ENCODE results near the gene TUBAL3.

The TUBAL3 gene

GRCh38 chr10:5406918-5407317, 2.3 kb upstream of the TUBAL3 start:
- H3K27me3 ChIP-seq (ENCODE audit: insufficient read depth, low read length, poor library complexity, severe bottlenecking), result no peaks in the 10 kb centered on the region
- H3K9me2 ChIP-seq (replicated peaks; ENCODE audit: low read depth, low read length), result no peaks in the 10 kb centered on the region
- TF ChIP-seq EZH2phosphoT487 (IDR thresholded peaks at IDR 0.05; ENCODE audit: borderline replicate concordance) (no peak), CTCF (conservative IDR thresholded peaks at IDR 0.05; ENCODE audit: low read length) (no peak)

DNA sequence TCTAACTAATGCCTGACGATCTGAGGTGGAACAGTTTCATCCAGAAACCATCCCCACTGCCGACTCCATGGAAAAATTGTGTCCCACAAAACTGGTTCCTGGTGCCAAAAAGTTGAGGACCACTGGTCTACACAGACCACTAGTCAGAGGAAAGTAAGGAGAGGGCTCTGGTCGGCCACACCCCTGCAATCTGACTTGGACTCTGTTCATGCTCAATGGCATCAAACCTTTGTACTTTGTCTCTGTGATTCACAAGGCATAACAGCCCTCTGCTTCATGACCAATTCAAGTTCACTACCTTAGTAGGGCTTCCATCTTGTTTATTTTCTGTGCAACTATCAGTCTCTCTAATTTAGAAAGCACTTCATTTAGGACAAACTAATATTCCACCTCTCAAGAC, 1.8 kb downstream of the TUBAL3 start:
- no peak overlapping the region for H3K4me3 ChIP-seq (ENCODE audit: low read length, poor library complexity, severe bottlenecking)
- no peaks in the 10 kb centered on the region for H3K4me1 ChIP-seq (ENCODE audit: insufficient read depth, low read length, poor library complexity, severe bottlenecking)
- TF ChIP-seq EZH2phosphoT487 (IDR thresholded peaks at IDR 0.05; ENCODE audit: borderline replicate concordance), result no peak
- TF ChIP-seq CTCF (conservative IDR thresholded peaks at IDR 0.05; ENCODE audit: low read length), result no peak
- H3K9ac ChIP-seq (ENCODE audit: low read depth, low read length, poor library complexity, severe bottlenecking), result no peak overlapping the region
- H4K20me1 ChIP-seq (ENCODE audit: insufficient read depth, low read length, poor library complexity, severe bottlenecking), result no peaks in the 10 kb centered on the region
- no peaks in the 10 kb centered on the region for H3K27me3 ChIP-seq (ENCODE audit: insufficient read depth, low read length, poor library complexity, severe bottlenecking)
- H3K36me3 ChIP-seq (ENCODE audit: insufficient read depth, low read length), result no peaks in the 10 kb centered on the region
- no peak overlapping the region for H2AFZ ChIP-seq (ENCODE audit: low read length)
- no peaks in the 10 kb centered on the region for H3K9me3 ChIP-seq (ENCODE audit: insufficient read depth, low read depth, low read length)
- no peak overlapping the region for H3K4me2 ChIP-seq (ENCODE audit: low read depth, low read length, poor library complexity, severe bottlenecking)
- H3K9me2 ChIP-seq (replicated peaks; ENCODE audit: low read depth, low read length), result no peaks in the 10 kb centered on the region
- H3K79me2 ChIP-seq (ENCODE audit: insufficient read depth, low read length), result no peaks in the 10 kb centered on the region
- H3F3A ChIP-seq (ENCODE audit: low read depth), result no peaks in the 10 kb centered on the region

More at GRCh38 chr10:5406918-5407317, 2.3 kb upstream of the TUBAL3 start:
- Histone ChIP-seq H3K79me2 (ENCODE audit: insufficient read depth, low read length) (no peaks in the 10 kb centered on the region), H3K4me3 (ENCODE audit: low read length, poor library complexity, severe bottlenecking) (no peak overlapping the region), H3K4me1 (ENCODE audit: insufficient read depth, low read length, poor library complexity, severe bottlenecking) (peaks cover under 1% of the 10 kb centered on the region), H2AFZ (ENCODE audit: low read length) (no peak overlapping the region), H3K9me3 (ENCODE audit: insufficient read depth, low read depth, low read length) (no peaks in the 10 kb centered on the region), H4K20me1 (ENCODE audit: insufficient read depth, low read length, poor library complexity, severe bottlenecking) (no peaks in the 10 kb centered on the region), H3F3A (ENCODE audit: low read depth) (no peaks in the 10 kb centered on the region), H3K9ac (ENCODE audit: low read depth, low read length, poor library complexity, severe bottlenecking) (no peak overlapping the region), H3K36me3 (ENCODE audit: insufficient read depth, low read length) (no peaks in the 10 kb centered on the region), H3K4me2 (ENCODE audit: low read depth, low read length, poor library complexity, severe bottlenecking) (no peak overlapping the region)

- no peaks in the 10 kb centered on the region for H3F3A ChIP-seq (ENCODE audit: low read depth)
- H3K4me1 ChIP-seq (ENCODE audit: insufficient read depth, low read length, poor library complexity, severe bottlenecking), result no peaks in the 10 kb centered on the region
- H3K36me3 ChIP-seq (ENCODE audit: insufficient read depth, low read length), result no peaks in the 10 kb centered on the region
- no peaks in the 10 kb centered on the region for H4K20me1 ChIP-seq (ENCODE audit: insufficient read depth, low read length, poor library complexity, severe bottlenecking)
- H3K9me3 ChIP-seq (ENCODE audit: insufficient read depth, low read depth, low read length), result no peaks in the 10 kb centered on the region
- H3K4me2 ChIP-seq (ENCODE audit: low read depth, low read length, poor library complexity, severe bottlenecking), result no peak overlapping the region
- H3K9me2 ChIP-seq (replicated peaks; ENCODE audit: low read depth, low read length), result no peaks in the 10 kb centered on the region
- H3K79me2 ChIP-seq (ENCODE audit: insufficient read depth, low read length), result no peaks in the 10 kb centered on the region
- H3K27me3 ChIP-seq (ENCODE audit: insufficient read depth, low read length, poor library complexity, severe bottlenecking), result no peaks in the 10 kb centered on the region
- no peak overlapping the region for H3K9ac ChIP-seq (ENCODE audit: low read depth, low read length, poor library complexity, severe bottlenecking)
- no peak for TF ChIP-seq CTCF (conservative IDR thresholded peaks at IDR 0.05; ENCODE audit: low read length)
- no peak for TF ChIP-seq EZH2phosphoT487 (IDR thresholded peaks at IDR 0.05; ENCODE audit: borderline replicate concordance)
- no peak overlapping the region for H3K4me3 ChIP-seq (ENCODE audit: low read length, poor library complexity, severe bottlenecking)
- H2AFZ ChIP-seq (ENCODE audit: low read length), result no peak overlapping the region
Observed at GRCh38 chr10:5400468-5401240, 4.0 kb downstream of the TUBAL3 start.
